Measurements from ENCODE around the gene HDAC1. TPM values are rescaled to one million over a fixed set of nuclear protein-coding genes. Genes with fewer than 3 reads are reported as not detected.

HDAC1 gene
- total and polyA plus RNA-seq, 2 donors (not counting 1 experiment from before 2014, with no cell fraction given), result 100 to 159 TPM

DNA sequence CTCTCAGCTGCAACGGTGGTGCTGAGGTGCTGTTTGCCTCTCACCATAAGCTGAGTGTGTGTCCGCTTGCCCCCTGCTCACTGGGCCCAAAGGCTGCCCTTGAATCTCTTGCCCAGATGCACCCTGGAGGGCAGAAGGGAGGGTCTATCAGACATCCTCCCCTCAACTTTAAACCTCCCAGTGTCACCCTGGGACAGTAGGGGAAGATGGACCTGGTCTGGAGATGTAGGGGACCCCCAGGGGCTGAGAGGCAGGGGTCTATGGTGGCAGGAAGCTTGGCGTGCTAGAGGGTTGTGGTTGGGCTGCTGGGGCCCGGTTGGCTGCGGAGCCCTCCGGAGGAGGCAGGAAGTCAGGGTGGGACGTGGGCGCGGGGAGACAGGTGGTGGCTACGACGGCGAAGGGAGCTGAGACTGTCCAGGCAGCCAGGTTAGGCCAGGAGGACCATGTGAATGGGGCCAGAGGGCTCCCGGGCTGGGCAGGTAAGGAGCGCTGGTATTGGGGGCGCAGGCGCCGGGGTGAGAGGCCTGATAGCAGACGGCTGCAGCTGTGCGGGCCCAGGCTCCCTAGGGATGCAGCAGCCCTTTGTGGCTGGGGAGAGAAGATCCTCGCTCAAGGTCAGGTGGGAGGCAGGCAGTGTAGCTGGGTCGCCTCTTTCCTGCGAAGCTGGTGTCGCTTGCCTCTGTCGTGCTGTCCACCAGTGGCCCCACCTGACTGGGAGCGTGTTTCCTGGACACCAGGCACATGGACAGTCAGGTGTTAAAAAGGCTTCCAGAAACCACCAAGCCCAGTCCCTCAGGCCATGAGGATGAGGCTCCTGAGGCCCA, 40.8 kb upstream of the HDAC1 start, which contains the start of gene LCK:
Gene LCK (plus strand): TSS at position 373 of the 824 bp plus-strand sequence. CDS start 23,065 bp downstream, outside the sequence.
- H3K4me2 ChIP-seq (ENCODE audit: extremely low read depth, insufficient read depth, low read length), result no peak within 1 kb of the TSS

DNA sequence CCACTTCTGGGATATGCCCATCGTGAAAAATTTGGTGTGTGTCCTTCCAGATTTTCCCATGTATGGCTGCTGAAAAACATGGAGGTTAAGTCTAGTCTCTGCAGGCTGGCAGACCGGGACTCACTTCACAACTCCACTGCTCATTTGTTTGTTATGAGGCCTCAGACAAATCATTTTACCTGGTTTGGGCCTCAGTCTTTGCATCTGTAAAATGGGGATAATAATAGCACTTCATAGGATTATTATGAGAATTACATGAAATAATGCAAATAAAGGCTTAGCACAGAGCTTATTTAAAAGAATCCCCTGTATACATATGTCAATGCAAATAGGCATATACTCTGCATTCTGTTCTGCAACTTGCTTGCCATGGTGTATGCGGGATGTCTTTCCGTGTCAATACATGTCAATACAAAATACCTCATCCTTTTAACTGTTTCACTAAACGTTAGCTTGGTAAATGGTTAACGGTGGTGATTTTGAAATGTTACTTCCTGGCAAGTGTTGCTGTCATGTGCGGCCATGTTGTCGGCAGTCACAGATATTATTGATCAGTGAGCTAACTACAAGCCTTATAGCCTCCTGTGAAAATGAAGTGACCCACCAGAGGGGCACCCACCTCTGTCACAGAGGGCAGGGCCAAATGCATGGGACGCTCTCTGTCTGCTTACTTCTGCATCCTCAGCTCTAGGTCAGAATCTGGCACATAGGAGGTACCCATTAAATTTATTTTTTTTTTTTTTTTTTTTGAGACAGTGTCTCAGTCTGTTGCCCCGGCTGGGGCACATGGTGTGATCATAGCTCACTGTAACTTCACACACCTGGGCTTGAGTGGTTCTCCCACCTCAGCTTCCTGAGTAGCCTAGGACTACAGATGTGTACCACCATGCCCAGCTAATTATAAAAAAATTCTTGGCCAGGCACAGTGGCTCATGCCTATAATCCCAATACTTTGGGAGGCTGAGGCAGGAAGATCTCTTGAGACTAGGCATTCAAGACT, 36.5 kb upstream of the HDAC1 start:
- Histone ChIP-seq H3K79me2 (ENCODE audit: control insufficient read depth, insufficient read depth, low read length) (no peaks in the 10 kb centered on the region), H3K9me3 (ENCODE audit: control insufficient read depth, insufficient read depth, low read depth, low read length) (no peaks in the 10 kb centered on the region), H3K27ac (ENCODE audit: insufficient read depth, low read length) (no peak overlapping the region), H3K27me3 (ENCODE audit: control insufficient read depth, insufficient read depth, low read length) (no peaks in the 10 kb centered on the region), H3K4me3 (replicated peaks in 1 of 4; ENCODE audit: control extremely low read depth in 1 of 4, insufficient read depth in 1 of 4, low read depth in 3 of 4, low read length in 4 of 4) (no peak overlapping the region), H2AFZ (ENCODE audit: low read length) (no peak overlapping the region), H3K9ac (ENCODE audit: insufficient read depth, low read length) (no peak overlapping the region), H3K4me1 (ENCODE audit: control insufficient read depth, extremely low read depth, insufficient read depth, low read length) (no peaks in the 10 kb centered on the region), H3K36me3 (ENCODE audit: control insufficient read depth, insufficient read depth, low read length) (no peaks in the 10 kb centered on the region), H3K4me2 (ENCODE audit: extremely low read depth, insufficient read depth, low read length) (no peak overlapping the region), H4K20me1 (ENCODE audit: control insufficient read depth, extremely low read depth, insufficient read depth, low read length) (no peaks in the 10 kb centered on the region)
- TF ChIP-seq, protein P1, sequence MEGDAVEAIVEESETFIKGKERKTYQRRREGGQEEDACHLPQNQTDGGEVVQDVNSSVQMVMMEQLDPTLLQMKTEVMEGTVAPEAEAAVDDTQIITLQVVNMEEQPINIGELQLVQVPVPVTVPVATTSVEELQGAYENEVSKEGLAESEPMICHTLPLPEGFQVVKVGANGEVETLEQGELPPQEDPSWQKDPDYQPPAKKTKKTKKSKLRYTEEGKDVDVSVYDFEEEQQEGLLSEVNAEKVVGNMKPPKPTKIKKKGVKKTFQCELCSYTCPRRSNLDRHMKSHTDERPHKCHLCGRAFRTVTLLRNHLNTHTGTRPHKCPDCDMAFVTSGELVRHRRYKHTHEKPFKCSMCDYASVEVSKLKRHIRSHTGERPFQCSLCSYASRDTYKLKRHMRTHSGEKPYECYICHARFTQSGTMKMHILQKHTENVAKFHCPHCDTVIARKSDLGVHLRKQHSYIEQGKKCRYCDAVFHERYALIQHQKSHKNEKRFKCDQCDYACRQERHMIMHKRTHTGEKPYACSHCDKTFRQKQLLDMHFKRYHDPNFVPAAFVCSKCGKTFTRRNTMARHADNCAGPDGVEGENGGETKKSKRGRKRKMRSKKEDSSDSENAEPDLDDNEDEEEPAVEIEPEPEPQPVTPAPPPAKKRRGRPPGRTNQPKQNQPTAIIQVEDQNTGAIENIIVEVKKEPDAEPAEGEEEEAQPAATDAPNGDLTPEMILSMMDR (conservative IDR thresholded peaks at IDR 0.05 in 1 of 2, IDR thresholded peaks at IDR 0.05 in 1 of 2; ENCODE audit: low read depth in 1 of 2, low read length in 2 of 2), result no peak
- TF ChIP-seq EZH2 (IDR thresholded peaks at IDR 0.05; ENCODE audit: low read length, missing control alignments), result no peak
- DNase-seq (ENCODE audit: low read depth in 2 of 2), result no peak

More for the DNA sequence above, 40.8 kb upstream of the HDAC1 start, which contains the start of gene LCK:
- no peaks in the 10 kb centered on the region for H3K27me3 ChIP-seq (ENCODE audit: control insufficient read depth, insufficient read depth, low read length)
- peaks cover 13% of the 10 kb centered on the region for H3K4me1 ChIP-seq (ENCODE audit: control insufficient read depth, extremely low read depth, insufficient read depth, low read length)
- H2AFZ ChIP-seq (ENCODE audit: low read length), result no peak within 1 kb of the TSS
- no peak within 1 kb of the TSS for H3K9ac ChIP-seq (ENCODE audit: insufficient read depth, low read length)
- no peaks in the 10 kb centered on the region for H3K79me2 ChIP-seq (ENCODE audit: control insufficient read depth, insufficient read depth, low read length)
- H3K9me3 ChIP-seq (ENCODE audit: control insufficient read depth, insufficient read depth, low read depth, low read length), result no peaks in the 10 kb centered on the region
- TF ChIP-seq, protein P1 (conservative IDR thresholded peaks at IDR 0.05 in 1 of 2, IDR thresholded peaks at IDR 0.05 in 1 of 2; ENCODE audit: low read depth in 1 of 2, low read length in 2 of 2), result no peak
- no peak within 1 kb of the TSS for H3K4me3 ChIP-seq (replicated peaks in 1 of 4; ENCODE audit: control extremely low read depth in 1 of 4, insufficient read depth in 1 of 4, low read depth in 3 of 4, low read length in 4 of 4)
- no peaks in the 10 kb centered on the region for H4K20me1 ChIP-seq (ENCODE audit: control insufficient read depth, extremely low read depth, insufficient read depth, low read length)
- no peak for DNase-seq (ENCODE audit: low read depth in 2 of 2)
- no peak within 1 kb of the TSS for H3K27ac ChIP-seq (ENCODE audit: insufficient read depth, low read length)
- H3K36me3 ChIP-seq (ENCODE audit: control insufficient read depth, insufficient read depth, low read length), result no peaks in the 10 kb centered on the region

All from fibroblast of lung (primary cell).